ENCODE data around the gene OXER1.
"Not testable (repeated sequence)": the region's sequence is repeated elsewhere in the genome, so short reads cannot be mapped to it uniquely, and the experiment has no call there.

OXER1 gene

GRCh38 chr2:42752314-42752713, 11.6 kb downstream of the OXER1 start:
- no peak for DNase-seq (ENCODE audit: low spot score)

DNA sequence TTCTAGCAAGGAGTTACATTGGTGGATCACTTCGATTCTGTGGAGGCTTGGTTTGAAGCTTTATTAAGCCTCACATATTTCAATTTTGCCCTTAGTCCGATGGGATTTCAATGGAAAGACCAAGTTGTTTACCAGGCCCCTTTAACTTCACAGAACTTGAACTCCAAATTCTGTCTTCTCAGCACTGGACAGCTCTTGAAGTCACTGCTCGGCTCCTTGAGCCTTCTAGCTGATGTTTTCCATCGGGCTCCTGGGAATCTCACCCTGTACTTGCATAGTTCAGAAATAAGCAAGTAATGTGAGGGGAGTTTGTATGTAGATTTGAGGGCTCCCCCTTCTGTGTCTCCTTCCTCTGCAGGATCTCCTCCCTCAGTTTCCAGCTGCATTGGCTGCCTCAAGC, 15.1 kb downstream of the OXER1 start:
- no peak for DNase-seq (ENCODE audit: low spot score)

DNA sequence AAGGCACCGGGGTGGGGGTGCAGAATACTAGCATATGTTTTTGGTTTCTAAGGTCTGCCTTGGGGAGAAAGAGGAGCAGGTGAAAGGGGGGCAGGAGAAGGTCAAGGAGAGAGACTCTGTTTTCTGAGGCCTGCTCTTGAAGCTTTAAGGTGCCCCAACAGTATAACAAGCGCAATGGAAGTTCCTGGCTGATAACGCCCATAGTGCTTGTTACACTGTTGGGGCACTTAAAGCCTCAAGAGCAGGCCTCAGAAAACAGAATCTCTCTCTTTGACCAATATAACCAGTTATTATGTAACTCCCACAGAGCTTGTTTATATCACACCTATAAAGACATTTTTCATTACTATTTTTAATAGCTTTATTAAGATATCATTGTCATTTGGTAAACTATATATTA, 16.5 kb downstream of the OXER1 start:
- no peak for DNase-seq (ENCODE audit: low spot score)

DNA sequence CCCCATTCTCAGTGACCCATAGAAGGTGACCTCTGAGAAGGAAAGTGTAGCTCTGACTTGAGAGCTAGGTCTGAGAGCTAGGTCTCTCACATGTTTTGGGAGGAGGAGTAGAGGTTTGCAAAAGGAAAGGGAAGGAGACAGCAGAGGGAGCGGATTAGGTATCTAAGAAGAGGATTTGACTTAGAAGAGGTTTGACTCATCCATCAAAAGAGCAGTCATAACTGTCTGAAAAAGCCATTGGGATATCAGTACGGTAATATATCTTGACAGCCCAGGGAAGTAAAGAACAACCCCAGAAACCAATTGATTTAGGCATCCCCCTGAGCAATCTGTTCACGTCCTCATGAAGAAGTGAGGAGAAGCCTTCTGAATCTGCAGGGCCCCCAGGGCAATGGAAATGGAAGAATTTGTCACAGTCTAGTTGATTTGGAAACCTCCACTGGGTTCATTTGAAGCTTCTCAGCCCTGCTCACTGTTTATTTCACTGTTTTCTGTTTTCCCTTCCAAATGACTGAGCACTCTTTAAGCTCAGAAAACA, 19.3 kb downstream of the OXER1 start:
- DNase-seq (ENCODE audit: low spot score): no peak

GRCh38 chr2:42743659-42743990, 20.3 kb downstream of the OXER1 start:
- DNase-seq (ENCODE audit: low spot score): no peak

DNA sequence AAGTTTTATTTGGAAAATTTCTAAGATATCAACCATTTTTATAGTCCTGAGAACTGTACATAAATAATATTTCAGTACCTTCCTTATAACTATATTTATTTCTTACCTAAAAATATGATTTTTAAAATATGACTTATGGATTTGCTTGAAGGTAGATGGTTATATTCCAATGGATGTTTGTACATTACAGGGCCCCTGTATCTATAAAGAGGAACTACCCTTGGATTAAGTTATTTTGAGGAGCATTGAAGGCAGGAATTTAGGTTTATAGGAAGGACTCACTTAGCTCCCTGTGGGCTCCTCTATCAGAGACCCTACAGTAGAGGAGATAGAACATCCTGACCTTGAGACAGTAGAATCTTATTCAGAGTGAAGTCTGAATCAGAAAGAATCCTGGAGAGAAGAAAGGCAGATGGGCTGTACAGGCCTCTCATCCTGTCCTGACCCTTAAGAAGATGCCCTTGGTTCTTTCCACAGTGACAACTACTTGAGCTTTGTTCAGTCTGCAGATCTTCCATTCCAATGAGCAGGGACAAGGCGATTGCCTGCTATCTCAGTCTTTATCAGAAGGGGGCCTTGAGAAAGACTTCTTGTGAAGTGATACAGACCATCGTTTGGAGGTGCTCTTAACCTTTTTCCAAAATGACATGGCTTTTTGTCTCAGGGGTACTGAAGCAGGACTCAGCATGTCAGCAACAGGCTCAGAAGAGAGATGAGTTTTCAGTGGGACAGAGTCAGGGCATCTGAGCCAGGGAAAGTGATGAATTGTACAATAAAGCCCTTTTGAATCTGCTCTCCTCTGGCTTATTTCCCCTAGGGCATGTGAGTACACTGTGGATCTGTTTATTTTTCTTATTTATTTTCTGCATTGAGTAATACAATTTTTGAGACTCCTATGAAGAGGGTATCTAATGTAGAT, 20.9 kb downstream of the OXER1 start:
- no peak for DNase-seq (ENCODE audit: low spot score)

DNA sequence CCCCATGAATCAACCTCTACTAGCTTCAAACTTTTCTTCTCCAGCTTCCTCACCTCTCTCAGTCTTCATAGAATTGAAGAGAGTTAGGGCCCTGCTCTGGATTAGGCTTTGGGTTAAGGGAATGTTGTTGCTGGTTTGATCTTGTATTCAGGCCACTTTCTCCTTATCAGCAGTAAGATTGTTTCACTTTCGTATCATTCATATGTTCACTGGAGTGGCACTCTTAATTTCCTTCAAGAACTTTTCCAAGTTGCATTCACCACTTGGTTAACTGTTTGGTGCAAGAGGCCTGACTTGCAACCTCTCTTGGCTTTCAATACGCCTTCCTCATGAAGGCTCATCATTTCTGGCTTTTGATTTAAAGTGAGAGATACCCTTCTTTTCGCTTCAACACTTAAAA, 22.8 kb downstream of the OXER1 start:
- no peak for DNase-seq (ENCODE audit: low spot score)

DNA sequence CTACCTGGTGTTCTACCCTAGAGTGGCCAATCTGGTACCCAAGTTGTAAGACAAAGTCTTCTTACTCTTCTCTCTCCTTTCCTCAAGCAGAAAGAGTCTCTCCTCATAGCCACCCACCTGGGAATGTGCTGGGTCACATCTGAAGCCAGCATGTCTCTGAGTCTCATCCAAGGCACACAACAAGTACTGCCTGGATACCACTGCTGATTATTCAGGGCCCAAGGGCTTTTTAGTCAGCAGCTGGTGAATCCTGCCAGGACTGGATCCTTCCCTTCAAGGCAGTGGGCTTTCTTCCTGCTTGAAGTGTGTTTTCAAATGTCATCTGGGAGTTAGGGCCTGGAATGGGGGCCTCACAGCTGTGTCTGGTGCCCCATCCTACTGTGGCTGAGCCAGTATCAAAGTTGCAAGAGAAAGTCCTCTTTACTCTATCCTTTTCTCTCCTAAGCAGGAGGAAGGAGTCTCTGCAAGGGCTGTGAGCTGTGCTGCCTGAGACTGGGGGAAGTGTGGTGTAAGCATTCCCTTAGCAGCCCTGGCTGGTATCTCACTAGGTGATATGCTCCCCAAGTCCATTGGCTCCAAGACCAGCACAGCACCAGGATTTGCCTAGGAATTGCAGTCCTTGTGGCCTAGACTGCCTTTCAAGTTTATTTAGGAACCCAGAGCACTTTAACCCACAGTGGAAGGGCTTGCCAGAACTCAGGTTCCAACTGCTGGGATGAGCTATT, 27.2 kb downstream of the OXER1 start:
- no peak for DNase-seq (ENCODE audit: low spot score)

DNA sequence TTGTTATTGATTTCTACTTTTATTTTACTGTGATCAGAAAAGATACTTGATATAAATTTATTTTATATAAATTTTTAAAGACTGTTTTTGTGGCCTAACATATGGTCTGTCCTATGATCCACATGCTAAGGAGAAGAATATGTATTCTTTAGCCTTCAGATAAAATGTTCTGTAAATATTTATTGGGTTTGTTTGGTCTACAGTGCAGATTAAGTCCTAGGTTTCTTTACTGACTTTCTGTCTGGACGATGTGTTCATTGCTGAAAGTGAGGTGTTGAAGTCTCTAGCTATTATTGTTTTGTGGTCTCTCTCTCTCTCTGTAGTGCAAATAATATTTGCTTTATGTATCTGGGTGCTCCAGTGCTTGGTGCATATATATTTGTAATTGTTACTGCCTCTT, 30.1 kb downstream of the OXER1 start:
- no peak for DNase-seq (ENCODE audit: low spot score)

GRCh38 chr2:42731316-42731715, 32.6 kb downstream of the OXER1 start:
- DNase-seq (ENCODE audit: low spot score): not testable (repeated sequence)

DNA sequence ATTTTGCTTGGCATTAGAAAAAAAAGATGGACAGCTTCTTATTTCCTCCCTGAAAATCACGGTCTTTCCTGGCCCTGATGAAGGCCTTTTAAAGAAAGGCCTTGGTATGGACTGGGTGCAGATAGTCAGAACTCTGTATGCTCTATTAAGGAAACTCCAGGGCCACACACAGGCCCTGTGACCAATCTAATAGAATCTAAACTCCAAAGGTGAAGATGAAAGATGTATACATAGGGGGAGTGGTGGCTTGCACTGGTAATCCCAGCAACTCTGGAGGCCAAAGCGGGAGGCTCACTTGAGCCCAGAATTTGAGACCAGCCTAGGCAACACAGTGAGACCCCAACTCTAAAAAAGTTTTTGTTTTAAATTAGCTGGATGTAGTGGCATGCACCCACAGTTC, 37.3 kb downstream of the OXER1 start:
- DNase-seq (ENCODE audit: low spot score): no peak

GRCh38 chr2:42725657-42726056, 38.3 kb downstream of the OXER1 start:
- DNase-seq (ENCODE audit: low spot score): no peak

GRCh38 chr2:42724886-42725285, 39.0 kb downstream of the OXER1 start:
- no peak for DNase-seq (ENCODE audit: low spot score)

DNA sequence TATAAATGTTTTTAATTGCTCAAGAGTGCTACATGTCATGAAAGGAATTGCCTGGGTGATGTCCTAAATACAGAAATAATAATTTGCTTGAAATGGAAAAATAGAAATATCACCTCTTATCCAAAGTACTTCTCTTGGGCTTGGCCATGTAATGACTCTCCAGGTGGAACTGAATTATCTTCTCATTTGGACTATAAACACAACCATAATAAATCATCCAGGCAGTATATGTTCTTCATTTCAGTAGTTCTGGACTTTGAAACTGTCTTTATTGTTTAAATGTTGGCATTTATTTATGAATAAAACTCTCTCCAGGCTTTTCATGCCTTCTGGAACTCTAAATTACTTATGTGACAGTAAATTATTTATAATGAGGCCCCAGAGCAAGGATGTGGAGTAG, 40.5 kb downstream of the OXER1 start:
- DNase-seq (ENCODE audit: low spot score): no peak

GRCh38 chr2:42722320-42723190, 41.4 kb downstream of the OXER1 start:
- no peak for DNase-seq (ENCODE audit: low spot score)

DNA sequence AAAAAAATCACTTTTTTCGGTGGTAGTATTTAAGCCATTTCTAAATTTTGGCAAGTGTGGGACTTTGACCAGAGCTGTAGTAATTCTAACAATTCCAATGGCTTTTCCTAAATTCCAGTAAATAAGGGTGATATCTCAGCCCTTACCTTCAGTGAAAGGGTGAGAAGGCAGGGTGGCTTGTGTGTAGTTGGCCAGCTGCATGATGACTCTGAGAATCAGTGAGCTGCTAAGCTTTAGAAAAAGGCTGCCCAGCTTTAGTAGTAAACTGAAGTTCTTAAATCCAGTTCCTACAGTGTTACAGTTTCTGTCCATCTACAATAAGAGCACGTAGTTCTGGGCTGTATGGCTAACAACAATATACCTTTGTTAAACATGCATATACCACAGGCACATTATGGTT, 42.0 kb downstream of the OXER1 start:
- no peak for DNase-seq (ENCODE audit: low spot score)

DNA sequence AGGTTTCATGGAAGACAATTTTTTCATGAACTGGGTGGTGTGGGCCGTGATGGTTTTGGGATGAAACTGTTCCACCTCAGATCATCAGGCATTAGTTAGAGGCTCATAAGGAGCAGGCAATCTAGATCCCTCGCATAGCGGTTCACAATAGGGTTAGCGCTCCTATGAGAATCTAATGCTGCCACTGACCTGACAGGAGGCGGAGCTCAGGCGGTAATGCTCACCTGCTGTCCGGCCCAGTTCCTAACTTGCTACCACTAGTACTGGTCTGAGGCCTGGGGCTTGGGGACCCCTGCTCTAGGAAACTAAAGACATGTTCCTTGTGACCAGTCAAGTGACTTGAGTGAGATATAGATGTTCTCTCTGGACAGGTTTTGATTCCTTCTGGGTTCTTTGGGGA, 49.2 kb downstream of the OXER1 start:
- no peak for DNase-seq (ENCODE audit: low spot score)

DNA sequence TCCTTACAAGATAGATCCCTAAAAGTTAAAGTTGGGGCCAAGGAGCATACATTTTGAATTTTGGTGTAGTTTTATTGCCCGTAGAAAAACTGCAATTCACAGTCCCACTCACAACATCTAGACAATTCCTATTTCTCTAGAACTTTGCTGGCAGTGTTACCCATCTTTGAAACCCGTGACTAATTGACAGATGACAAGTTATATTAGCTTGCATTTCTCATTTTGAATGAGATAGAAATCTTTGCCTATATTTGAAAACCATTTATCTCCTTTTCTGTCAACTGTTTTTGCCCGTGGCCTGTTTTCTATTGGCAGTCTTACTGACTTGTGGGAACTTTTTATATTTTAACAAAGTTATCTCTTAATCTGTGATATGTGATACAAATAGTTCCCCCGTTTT, 50.0 kb downstream of the OXER1 start:
- DNase-seq (ENCODE audit: low spot score): no peak

- DNase-seq (ENCODE audit: low spot score): no peak
These were observed 51.0 kb downstream of the OXER1 start for GRCh38 chr2:42712934-42713333.
